UCSD-AML1 (cell line): ENCODE data around the gene FETUB.

Source experiments
- DNase-seq: peaks from one replicate; lab custom pipeline; 2025; ENCODE audit not compliant: unreplicated experiment; lab: John Stamatoyannopoulos, UW

FETUB gene, protein sequence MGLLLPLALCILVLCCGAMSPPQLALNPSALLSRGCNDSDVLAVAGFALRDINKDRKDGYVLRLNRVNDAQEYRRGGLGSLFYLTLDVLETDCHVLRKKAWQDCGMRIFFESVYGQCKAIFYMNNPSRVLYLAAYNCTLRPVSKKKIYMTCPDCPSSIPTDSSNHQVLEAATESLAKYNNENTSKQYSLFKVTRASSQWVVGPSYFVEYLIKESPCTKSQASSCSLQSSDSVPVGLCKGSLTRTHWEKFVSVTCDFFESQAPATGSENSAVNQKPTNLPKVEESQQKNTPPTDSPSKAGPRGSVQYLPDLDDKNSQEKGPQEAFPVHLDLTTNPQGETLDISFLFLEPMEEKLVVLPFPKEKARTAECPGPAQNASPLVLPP

DNA sequence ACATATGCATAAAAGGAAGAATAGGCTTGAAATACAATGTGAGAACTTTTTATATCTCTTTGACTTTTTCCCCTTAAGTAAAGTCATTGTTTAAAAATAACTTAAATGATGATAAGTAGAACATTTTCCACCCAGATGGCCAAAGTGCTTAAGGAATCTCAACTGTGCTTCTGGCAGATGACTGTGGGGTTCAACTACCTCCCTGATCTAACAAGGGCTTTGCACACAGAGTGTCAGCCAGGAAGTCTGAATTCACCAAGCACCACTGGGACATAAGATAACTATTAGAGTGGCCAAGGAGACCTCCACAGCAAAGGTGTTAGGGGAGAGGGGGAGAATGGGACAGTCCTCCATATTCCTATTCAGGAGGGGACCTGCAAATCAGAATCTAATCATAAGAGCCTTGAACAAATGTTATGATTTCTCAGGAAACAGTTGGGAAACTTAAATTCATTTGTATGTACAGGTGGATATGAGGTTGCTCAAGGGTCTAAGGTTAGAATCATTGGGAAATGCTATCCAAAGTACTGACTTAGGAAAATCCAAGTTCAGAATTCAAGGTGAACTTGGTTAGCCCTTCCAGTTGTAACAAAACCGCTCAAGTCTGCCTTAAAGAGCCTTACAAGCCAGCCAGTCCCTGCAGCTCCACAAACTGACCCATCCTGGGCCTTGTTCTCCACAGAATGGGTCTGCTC, at the start of gene FETUB:
FETUB (plus strand) TSS at position 622 of the 695 bp plus-strand sequence; CDS start at position 684, 62 bp downstream.
- DNase-seq: no peak

DNA sequence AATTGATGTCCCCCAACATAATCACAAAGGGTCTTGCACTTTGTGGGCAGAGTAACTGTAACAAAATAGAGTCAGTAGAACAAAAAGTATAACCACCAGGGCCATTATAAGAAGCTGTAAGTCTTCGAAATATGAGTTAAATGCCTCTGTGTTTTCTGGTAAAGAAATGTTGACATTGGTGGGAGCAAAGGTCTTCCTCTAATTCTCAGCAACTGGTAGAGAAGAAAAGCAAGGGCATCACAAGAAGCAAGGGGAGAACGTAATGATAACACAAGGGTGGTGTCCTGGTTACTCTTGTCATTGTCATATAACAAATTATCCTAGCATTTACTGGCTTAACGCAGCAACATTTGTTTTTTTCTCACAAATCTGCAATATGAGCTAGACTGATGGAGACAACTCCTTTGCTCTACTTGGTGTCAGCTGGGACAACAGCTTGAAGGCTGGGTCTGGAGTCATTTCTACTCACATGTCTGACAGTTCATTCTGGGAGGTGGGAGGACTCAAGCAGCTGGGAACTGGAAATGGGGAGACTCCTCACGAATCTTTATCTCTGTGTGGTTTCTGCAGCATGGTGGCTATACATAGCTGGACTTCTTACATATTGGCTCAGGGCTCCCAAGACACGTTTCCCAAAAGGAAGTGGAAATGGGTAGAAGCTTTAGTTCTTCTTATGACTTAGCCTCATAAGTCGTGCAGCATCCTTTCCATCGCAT, 49.5 kb upstream of the FETUB start:
- DNase-seq: no peak

DNA sequence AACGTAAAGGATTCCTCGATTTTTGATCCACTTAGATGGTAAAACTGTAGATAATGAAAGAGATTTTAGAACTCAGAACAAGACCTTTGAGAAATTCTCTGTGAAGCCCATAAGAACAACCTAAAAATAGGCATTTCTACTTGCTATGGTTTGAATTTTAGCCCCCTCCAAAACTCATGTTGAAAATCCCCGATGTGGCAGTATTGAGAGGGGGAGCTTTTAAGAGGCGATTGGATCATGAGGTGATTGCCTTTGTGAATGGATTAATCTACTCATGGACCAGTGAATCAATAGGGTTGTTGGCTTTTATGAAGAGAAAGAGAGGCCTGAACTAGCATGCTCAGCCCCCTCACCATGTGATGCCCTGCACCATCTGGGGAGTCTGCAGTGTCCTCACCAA, 47.5 kb upstream of the FETUB start:
- no peak for DNase-seq

DNA sequence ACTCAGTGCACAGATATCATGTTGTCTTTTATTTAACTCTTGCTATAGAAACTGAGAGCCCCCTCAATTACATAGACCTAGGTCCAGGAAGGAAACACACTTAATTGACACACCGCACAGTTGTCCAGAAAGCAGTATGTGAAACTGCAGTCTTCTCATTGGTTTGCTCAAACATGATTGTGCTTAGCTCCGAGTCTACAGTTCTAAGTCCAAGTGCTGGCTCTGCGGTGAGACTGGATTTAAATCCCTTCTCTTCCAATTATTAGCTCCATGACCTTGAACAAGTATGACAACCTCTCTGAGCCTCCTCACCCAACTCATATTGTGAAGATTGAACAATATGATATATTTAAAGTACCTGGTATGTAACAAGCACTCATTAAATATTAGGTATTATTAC, 46.3 kb upstream of the FETUB start:
- no peak for DNase-seq

GRCh38 chr3:186594591-186595113, 45.5 kb upstream of the FETUB start:
- no peak for DNase-seq

DNA sequence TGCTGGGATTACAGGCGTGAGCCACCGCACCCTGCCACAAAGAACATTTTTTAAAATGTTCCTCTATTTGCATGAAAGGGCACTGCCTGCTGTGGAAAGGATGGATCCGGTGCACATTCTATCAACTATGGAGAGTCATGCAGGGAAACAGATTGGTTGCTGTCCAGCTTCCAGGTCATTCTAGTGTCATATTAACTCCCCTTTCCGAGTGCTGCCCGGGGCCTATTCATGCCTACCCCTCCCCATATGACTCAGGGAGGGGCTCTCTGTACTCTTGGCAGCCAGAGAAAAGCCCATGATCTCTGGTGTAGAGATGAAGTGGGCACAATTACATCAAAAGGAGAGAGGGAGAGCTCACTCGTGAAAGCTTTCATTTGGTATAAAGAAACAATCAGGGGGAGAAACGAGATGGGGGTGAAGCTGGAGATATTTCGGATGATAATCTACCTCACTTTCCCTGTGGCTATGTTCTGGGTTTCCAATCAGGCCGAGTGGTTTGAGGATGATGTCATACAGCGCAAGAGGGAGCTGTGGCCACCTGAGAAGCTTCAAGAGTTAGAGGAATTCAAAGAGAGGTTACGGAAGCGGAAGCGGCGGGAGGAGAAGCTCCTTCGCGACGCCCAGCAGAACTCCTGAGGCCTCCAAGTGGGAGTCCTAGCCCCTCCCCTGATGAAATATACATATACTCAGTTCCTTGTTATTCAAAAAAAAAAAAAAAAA, 43.5 kb upstream of the FETUB start:
- DNase-seq: no peak

GRCh38 chr3:186598108-186598784, 42.0 kb upstream of the FETUB start:
- DNase-seq: no peak

GRCh38 chr3:186598794-186599141, 41.4 kb upstream of the FETUB start:
- DNase-seq: no peak

DNA sequence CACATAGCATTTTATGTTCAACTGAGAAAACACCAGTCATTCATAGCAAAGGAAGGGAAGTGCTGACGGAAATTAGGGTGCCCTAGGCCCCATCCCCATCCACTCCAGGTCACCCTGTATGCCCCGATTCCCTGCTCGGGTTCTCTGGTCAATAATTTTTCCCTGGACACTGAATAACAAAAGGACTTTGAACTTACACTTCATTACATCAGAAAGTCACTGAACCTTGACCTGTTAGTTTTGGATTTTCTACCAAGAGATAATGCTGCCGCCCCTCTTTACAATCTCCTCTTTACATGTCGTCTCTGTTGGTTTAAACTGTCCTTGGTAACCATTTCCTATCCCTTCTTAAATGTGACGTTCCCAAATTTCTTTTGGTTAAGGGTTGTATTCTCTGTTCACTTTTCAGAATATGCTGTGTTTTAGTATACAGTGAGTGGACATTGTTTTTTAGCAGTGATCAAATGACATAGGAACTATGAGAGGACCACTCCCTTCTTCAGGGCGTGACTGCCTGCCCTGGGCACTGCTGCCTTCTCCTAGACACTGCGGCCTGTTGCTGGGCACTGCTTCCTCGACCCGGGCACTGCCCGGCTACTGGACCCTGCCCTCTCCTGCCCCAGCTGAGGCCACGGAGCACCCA, 40.9 kb upstream of the FETUB start:
- no peak for DNase-seq

DNA sequence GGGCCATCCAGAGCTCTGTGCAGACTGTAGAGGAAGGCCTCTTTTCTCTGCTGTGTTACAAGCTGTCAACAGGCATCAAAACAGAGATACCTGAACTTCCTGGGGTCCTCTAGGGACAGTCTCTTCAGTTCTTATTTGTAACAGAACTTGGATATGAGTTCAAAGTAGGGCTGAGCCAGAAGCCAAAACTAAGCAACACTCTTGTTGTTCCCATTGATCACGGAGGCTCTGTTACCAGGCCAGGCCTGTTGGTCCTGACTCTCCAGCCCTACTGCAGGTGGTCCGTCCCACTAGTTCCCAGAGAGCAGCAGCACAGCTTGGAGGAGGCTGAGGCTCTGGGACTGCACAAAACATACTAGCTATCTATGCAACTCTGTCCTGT, 40.4 kb upstream of the FETUB start:
- no peak for DNase-seq

- DNase-seq: no peak
These were observed 39.3 kb upstream of the FETUB start for GRCh38 chr3:186600896-186601295.

GRCh38 chr3:186603159-186603558, 37.0 kb upstream of the FETUB start:
- DNase-seq: no peak

DNA sequence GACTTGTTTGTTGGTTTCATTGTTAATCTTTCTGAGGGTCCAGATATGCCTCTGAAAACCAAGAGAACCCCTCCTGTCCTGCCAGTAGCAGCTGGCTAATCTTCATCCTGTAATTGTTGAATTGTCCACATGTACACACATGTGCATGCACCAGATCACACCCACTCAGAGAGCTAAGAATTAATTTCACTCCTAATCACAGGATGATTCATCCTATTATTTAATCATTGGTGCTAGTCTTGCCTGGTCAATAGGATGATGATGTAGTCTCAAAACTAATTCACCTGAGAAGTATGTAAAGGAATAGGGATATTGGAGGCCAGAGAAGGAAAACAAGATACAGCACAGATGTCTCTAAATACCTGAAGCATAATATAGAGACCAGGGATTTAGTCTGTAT, 35.1 kb upstream of the FETUB start:
- no peak for DNase-seq

GRCh38 chr3:186605561-186606545, 34.3 kb upstream of the FETUB start:
- DNase-seq: no peak

GRCh38 chr3:186608624-186609215, 31.5 kb upstream of the FETUB start:
- DNase-seq: no peak

DNA sequence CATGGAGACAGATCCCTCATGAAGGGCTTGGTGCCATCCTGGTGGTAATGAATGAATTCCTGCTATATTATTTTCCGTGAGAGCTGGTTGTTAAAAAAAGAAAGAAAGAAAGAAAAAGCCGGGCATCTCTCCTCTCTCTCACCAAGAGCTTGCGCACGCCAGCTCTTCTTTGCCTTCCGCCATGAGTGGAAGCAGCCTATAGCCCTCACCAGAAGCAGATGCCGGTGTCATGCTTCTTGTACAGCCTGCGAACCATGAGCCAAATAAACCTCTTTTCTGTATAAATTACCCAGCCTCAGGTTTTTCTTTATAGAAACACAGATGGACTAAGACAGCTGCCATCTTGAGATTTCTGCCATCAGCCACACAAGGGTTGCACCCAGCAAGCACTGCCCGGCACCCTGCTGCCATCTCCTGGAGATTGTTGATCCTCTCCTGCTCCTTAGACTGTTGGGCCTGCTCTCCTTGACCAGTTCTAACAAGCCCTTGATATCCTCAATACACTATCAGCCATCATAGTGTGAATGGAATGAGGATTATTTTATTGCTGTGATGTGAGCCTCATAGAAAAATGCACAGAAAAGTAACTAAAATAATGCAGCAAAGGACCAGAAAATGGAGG, 30.8 kb upstream of the FETUB start:
- peak; percentile 31 for DNase-seq

GRCh38 chr3:186612065-186612464, 28.1 kb upstream of the FETUB start:
- DNase-seq: no peak
